DND-41 (cell line): ENCODE data around the gene CCDC136.

Experiments
- ATAC-seq: fragments of 200-7000 bp; cut with Tn5 transposase; 3 replicates; pipeline ENCODE4 v1.9.1; 2021; ENCODE audit warnings: low read depth; ENCODE audit not compliant: insufficient read depth
- DNase-seq: peaks from one replicate; pipeline ENCODE4 v3.0.0-alpha.2; 2020
- H2AFZ ChIP-seq: 2 replicates; pipeline ENCODE4 v1.6.0; 2012; ENCODE audit warnings: low read depth, low read length
- H3K27ac ChIP-seq: 2 replicates; pipeline ENCODE4 v1.5.1; 2012; ENCODE audit warnings: low read length, inconsistent platforms
- H3K27me3 ChIP-seq: fragments of 200-600 bp; sonication (generic); 2 replicates; pipeline ENCODE4 v1.6.0; 2012; ENCODE audit warnings: low read length, mild to moderate bottlenecking, inconsistent platforms; ENCODE audit not compliant: insufficient read depth, poor library complexity
- H3K36me3 ChIP-seq: 2 replicates; pipeline ENCODE4 v1.5.1; 2012; ENCODE audit warnings: low read length, inconsistent platforms; ENCODE audit not compliant: insufficient read depth
- H3K4me1 ChIP-seq: 2 replicates; pipeline ENCODE4 v1.5.1; 2012; ENCODE audit warnings: mild to moderate bottlenecking, low read length; ENCODE audit not compliant: insufficient read depth
- H3K4me2 ChIP-seq: 2 replicates; pipeline ENCODE4 v1.6.0; 2012; ENCODE audit warnings: mild to moderate bottlenecking, moderate library complexity, low read length, inconsistent platforms; ENCODE audit not compliant: insufficient read depth
- H3K4me3 ChIP-seq, 2 experiments: fragments of 200-600 bp in 1 of 2; shearing (Covaris generic) in 1 of 2; 2 replicates each; pipeline ENCODE4 v1.5.1; 2012 to 2016; ENCODE audit warnings: inconsistent platforms in 2 of 2, low read length in 2 of 2, mild to moderate bottlenecking in 2 of 2, low read depth in 1 of 2, moderate library complexity in 1 of 2
- H3K79me2 ChIP-seq: 2 replicates; pipeline ENCODE4 v1.6.0; 2012; ENCODE audit warnings: low read length, inconsistent platforms; ENCODE audit not compliant: insufficient read depth
- H3K9ac ChIP-seq: 2 replicates; pipeline ENCODE4 v1.6.0; 2012; ENCODE audit warnings: low read depth, mild to moderate bottlenecking, inconsistent platforms, low read length, moderate library complexity
- H3K9me3 ChIP-seq: 2 replicates; pipeline ENCODE4 v1.5.1; 2012; ENCODE audit warnings: low read length, moderate library complexity, mild to moderate bottlenecking, inconsistent platforms; ENCODE audit not compliant: insufficient read depth, severe bottlenecking
- H4K20me1 ChIP-seq: 2 replicates; pipeline ENCODE4 v1.6.0; 2012; ENCODE audit warnings: low read length; ENCODE audit not compliant: insufficient read depth
- EZH2 ChIP-seq: IDR thresholded peaks from 3 replicates; pipeline ENCODE4 v1.6.1; 2012; ENCODE audit warnings: borderline replicate concordance, low read depth, mild to moderate bottlenecking, moderate library complexity, low read length, inconsistent platforms; ENCODE audit not compliant: severe bottlenecking
- TF ChIP-seq, protein P1 (sequence below): IDR thresholded peaks from 2 replicates; pipeline ENCODE4 v1.5.1; 2012; ENCODE audit warnings: borderline replicate concordance, low read length, moderate library complexity, mild to moderate bottlenecking; ENCODE audit not compliant: poor library complexity, severe bottlenecking; ENCODE audit errors: extremely low read depth

The CCDC136 gene

DNA sequence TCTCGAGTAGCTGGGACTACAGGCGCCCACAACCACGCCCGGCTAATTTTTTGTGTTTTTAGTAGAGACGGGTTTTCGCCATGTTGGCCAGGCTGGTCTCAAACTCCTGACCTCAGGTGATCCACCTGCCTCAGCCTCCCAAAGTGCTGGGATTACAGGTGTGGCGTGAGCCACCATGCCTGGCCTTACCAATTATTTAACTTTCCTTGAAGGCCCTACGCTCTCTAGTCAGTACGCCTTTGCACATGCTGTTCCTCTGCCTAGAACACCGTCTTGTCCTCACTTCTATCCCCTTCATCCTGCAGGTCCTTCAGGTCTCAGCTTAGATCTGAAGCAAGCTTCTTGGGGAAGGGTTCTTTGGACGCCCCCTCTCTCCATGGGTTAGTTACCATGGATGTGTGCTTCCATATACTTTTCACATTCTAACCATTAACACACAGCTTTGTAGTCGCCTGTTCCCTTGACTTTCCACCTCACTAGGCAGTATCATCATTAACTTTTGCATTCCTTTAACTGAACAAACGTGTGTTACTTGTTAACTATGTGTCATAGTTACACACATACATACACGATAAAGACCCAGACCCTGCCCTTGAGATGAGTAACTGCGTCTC lies 70.3 kb downstream of the CCDC136 start:
- Histone ChIP-seq H3K9me3 (no peaks in the 10 kb centered on the region), H2AFZ (peak overlapping the region; percentile 91), H3K36me3 (peaks cover 25% of the 10 kb centered on the region), H3K27ac (peak overlapping the region; percentile 77), H3K4me3 (peak overlapping the region; percentile 13 to 69; a peak in 3 of 4 replicates), H4K20me1 (peaks cover 17% of the 10 kb centered on the region; the same call in 1 of the 2 replicates), H3K27me3 (no peaks in the 10 kb centered on the region), H3K4me2 (peak overlapping the region; percentile 67), H3K4me1 (peaks cover 18% of the 10 kb centered on the region), H3K9ac (peak overlapping the region; percentile 70), H3K79me2 (peaks cover 24% of the 10 kb centered on the region)
- TF ChIP-seq, protein P1, sequence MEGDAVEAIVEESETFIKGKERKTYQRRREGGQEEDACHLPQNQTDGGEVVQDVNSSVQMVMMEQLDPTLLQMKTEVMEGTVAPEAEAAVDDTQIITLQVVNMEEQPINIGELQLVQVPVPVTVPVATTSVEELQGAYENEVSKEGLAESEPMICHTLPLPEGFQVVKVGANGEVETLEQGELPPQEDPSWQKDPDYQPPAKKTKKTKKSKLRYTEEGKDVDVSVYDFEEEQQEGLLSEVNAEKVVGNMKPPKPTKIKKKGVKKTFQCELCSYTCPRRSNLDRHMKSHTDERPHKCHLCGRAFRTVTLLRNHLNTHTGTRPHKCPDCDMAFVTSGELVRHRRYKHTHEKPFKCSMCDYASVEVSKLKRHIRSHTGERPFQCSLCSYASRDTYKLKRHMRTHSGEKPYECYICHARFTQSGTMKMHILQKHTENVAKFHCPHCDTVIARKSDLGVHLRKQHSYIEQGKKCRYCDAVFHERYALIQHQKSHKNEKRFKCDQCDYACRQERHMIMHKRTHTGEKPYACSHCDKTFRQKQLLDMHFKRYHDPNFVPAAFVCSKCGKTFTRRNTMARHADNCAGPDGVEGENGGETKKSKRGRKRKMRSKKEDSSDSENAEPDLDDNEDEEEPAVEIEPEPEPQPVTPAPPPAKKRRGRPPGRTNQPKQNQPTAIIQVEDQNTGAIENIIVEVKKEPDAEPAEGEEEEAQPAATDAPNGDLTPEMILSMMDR = no peak
- TF ChIP-seq EZH2 = no peak
- ATAC-seq = no peak
- no peak for DNase-seq

DNA sequence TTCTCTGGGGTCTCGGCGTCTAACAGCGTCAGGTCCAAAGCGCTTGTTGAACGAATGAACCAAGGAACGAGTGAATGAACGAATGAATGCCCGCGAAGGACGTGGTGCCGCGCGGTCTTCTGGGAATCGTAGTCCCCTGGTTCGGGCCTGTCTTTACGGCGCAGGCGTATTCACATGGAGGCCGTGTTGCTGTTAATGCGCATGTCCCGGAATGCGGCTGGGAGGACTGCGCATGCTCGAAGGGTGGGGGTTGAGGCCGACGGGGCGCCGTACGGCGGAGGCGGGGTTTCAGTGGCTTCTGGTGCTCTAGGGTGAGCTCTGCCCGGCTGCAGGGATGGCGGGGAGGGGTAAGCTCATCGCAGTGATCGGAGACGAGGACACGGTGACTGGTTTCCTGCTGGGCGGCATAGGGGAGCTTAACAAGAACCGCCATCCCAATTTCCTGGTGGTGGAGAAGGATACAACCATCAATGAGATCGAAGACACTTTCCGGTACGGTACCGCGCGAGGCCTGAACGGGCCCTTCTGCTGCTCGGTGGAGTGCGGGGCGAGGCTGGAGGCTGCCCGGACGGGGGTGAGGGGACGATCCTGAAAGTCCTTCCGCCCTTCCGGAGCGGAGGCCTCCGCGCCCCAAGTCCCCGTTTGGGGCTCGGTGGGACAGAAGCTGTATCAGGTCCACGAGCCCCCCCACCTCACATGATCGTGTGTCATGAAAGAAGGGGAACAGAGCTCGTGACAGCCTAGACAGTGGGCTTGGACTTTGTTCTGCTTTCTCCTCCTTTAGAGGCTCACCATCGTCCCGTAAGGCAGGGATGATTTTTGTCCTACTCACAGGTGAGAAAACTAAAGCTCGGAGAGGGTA lies 71.0 kb downstream of the CCDC136 start, which contains the start of gene ATP6V1F:
Gene ATP6V1F (plus strand): TSS at position 286 of the 862 bp plus-strand sequence. CDS start 49 bp downstream, at position 335.
- ATAC-seq = peak; percentile 91
- Histone ChIP-seq H3K4me1 (peaks cover 18% of the 10 kb centered on the region), H3K4me2 (peak within 1 kb of the TSS; percentile 67), H4K20me1 (peaks cover 18% of the 10 kb centered on the region; the same call in 1 of the 2 replicates), H3K9me3 (no peaks in the 10 kb centered on the region), H3K27ac (peak within 1 kb of the TSS; percentile 77), H3K79me2 (peaks cover 24% of the 10 kb centered on the region), H3K4me3 (peak within 1 kb of the TSS; percentile 39 to 69; a peak in 3 of 4 replicates), H3K36me3 (peaks cover 25% of the 10 kb centered on the region), H3K27me3 (no peaks in the 10 kb centered on the region), H3K9ac (peak within 1 kb of the TSS; percentile 70), H2AFZ (peak within 1 kb of the TSS; percentile 91)
- TF ChIP-seq EZH2 = no peak
- TF ChIP-seq, protein P1 = no peak
- DNase-seq = peak; percentile 99

DNA sequence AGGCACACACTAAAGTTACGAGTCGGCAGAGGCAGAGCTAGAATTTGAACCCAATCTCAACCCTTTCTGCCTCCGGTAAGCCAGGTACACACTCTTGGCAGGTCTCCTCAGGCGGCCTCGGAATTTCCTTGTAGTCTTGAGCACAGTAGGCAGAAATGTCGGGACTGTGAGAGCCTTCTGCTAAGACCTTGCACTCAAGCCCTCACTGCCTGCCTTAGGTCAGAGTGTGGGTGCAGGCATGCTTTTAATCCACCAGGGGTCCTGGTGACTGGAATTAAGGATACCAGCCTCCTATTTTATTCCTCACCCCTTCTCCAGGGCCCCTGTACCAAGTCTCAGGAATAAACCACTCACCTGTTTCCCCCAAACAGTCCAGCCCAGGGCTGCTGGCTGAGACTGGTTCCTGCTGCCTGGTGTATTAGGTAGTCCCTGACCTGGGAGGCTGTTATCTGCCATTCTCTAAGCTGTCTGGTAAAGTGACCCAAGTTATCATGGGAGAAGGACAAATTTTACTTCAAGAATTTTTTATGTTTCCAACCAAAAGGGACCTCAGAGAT lies 71.7 kb downstream of the CCDC136 start:
- peaks cover 25% of the 10 kb centered on the region for H3K36me3 ChIP-seq
- no peaks in the 10 kb centered on the region for H3K9me3 ChIP-seq
- peak overlapping the region; percentile 70 for H3K9ac ChIP-seq
- DNase-seq = peak; percentile 58
- H3K4me2 ChIP-seq = peak overlapping the region; percentile 67
- H3K27ac ChIP-seq = peak overlapping the region; percentile 64
- H4K20me1 ChIP-seq = peaks cover 25% of the 10 kb centered on the region
- peak; percentile 49 for ATAC-seq
- peak overlapping the region; percentile 69 for H2AFZ ChIP-seq
- H3K27me3 ChIP-seq = no peaks in the 10 kb centered on the region
- peaks cover 18% of the 10 kb centered on the region for H3K4me1 ChIP-seq
- H3K79me2 ChIP-seq = peaks cover 24% of the 10 kb centered on the region
- TF ChIP-seq EZH2 = no peak
- TF ChIP-seq, protein P1 = peak; percentile 68
- H3K4me3 ChIP-seq = peak overlapping the region; percentile 39 to 69; a peak in 3 of 4 replicates
